Lung microvascular endothelial cell (primary cell): ENCODE measurements around the gene CGN. TPM values are rescaled to one million over a fixed set of nuclear protein-coding genes. Genes with fewer than 3 reads are reported as not detected.

Source experiments
- DNase-seq, 2 donors: peaks; one replicate each; pipeline versions ENCODE4 v3.0.0 to v3.0.0-alpha.2; 2010; ENCODE audit warnings: low read depth in 2 of 2
- total RNA-seq: library from RNA; depleted of rRNA; stranded (reverse); fragments of >200 nt; gene quantifications from 2 replicates; pipeline ENCODE4 v1.2.1, GENCODE V29; 2014

Gene CGN
- total RNA-seq, 1 donor from 2014 or later, result 0.40 TPM

- no peak for DNase-seq
Measured at GRCh38 chr1:151499365-151499764, 11.8 kb upstream of the CGN start.

- DNase-seq, result no peak
Measured at GRCh38 chr1:151499930-151500329, 11.3 kb upstream of the CGN start.

GRCh38 chr1:151501474-151501873 lies 9.7 kb upstream of the CGN start:
- no peak for DNase-seq

- no peak for DNase-seq
Measured at GRCh38 chr1:151502035-151502700, 9.0 kb upstream of the CGN start.

GRCh38 chr1:151502859-151503780 lies 8.1 kb upstream of the CGN start:
- DNase-seq, result no peak

- DNase-seq, result no peak
Measured at GRCh38 chr1:151504252-151504651, 6.9 kb upstream of the CGN start.

GRCh38 chr1:151504759-151505158 lies 6.4 kb upstream of the CGN start:
- no peak for DNase-seq

- no peak for DNase-seq
Measured at GRCh38 chr1:151508833-151509232, 2.4 kb upstream of the CGN start.

GRCh38 chr1:151509350-151510019 lies 1.7 kb upstream of the CGN start:
- no peak for DNase-seq

GRCh38 chr1:151510020-151510405 lies 1.2 kb upstream of the CGN start:
- no peak for DNase-seq

- DNase-seq, result no peak
Measured at GRCh38 chr1:151510614-151510956, 602 bp upstream of the CGN start.

GRCh38 chr1:151511636-151512215 lies 539 bp downstream of the CGN start:
- peak in 1 of 2 donors; percentile 16 for DNase-seq

- DNase-seq, result no peak
Measured at GRCh38 chr1:151512326-151512725, 1.1 kb downstream of the CGN start.

GRCh38 chr1:151512801-151513625 lies 1.8 kb downstream of the CGN start:
- no peak for DNase-seq

- peak; percentile 32 to 59 for DNase-seq
Measured at GRCh38 chr1:151513626-151514121, 2.5 kb downstream of the CGN start.

GRCh38 chr1:151514366-151514765 lies 3.2 kb downstream of the CGN start:
- DNase-seq, result no peak

- DNase-seq, result no peak
Measured at GRCh38 chr1:151515265-151515664, 4.1 kb downstream of the CGN start.

GRCh38 chr1:151516031-151516511 lies 4.9 kb downstream of the CGN start:
- no peak for DNase-seq

- DNase-seq, result no peak
Measured at GRCh38 chr1:151518431-151518830, 7.2 kb downstream of the CGN start.

- DNase-seq, result no peak
Measured at GRCh38 chr1:151518936-151519335, 7.7 kb downstream of the CGN start.

GRCh38 chr1:151519667-151520066 lies 8.5 kb downstream of the CGN start:
- DNase-seq, result no peak
